GM12864 (cell line): ENCODE results near the gene TRIM5.

Source experiments
- DNase-seq: peaks from one replicate; pipeline ENCODE4 v3.0.0-alpha.2; 2011; ENCODE audit warnings: low read depth
- H3K4me3 ChIP-seq: 2 replicates; pipeline ENCODE4 v1.5.1; 2011; ENCODE audit warnings: mild to moderate bottlenecking, low read depth, low read length, control low read depth
- CTCF ChIP-seq: IDR thresholded peaks from 2 replicates; pipeline ENCODE4 v1.5.1; 2011; ENCODE audit warnings: low read depth, mild to moderate bottlenecking, moderate library complexity, low read length, control low read depth, inconsistent platforms; ENCODE audit errors: missing control alignments

Gene TRIM5

GRCh38 chr11:5646139-5646538, 38.7 kb downstream of the TRIM5 start:
- TF ChIP-seq CTCF = no peak
- no peak overlapping the region for H3K4me3 ChIP-seq
- DNase-seq = no peak

- TF ChIP-seq CTCF = no peak
- no peak overlapping the region for H3K4me3 ChIP-seq
- no peak for DNase-seq
Observed at GRCh38 chr11:5643585-5643984, 41.3 kb downstream of the TRIM5 start.

GRCh38 chr11:5639953-5640352, 44.9 kb downstream of the TRIM5 start:
- H3K4me3 ChIP-seq = no peak overlapping the region
- no peak for TF ChIP-seq CTCF
- DNase-seq = no peak

GRCh38 chr11:5631969-5632635, 52.8 kb downstream of the TRIM5 start:
- DNase-seq = peak; percentile 71
- peak overlapping the region; percentile 11; the same call in 1 of the 2 replicates for H3K4me3 ChIP-seq
- TF ChIP-seq CTCF = no peak

- H3K4me3 ChIP-seq = no peak overlapping the region
- no peak for DNase-seq
- TF ChIP-seq CTCF = no peak
Observed at GRCh38 chr11:5631417-5631816, 53.5 kb downstream of the TRIM5 start.

- no peak overlapping the region for H3K4me3 ChIP-seq
- DNase-seq = no peak
- TF ChIP-seq CTCF = no peak
Observed at GRCh38 chr11:5626196-5626595, 58.7 kb downstream of the TRIM5 start.

- H3K4me3 ChIP-seq = peak overlapping the region; percentile 73
- DNase-seq = no peak
- TF ChIP-seq CTCF = no peak
Observed at GRCh38 chr11:5625281-5625680, 59.6 kb downstream of the TRIM5 start.
